Stimulated activated CD4-positive, alpha-beta T cell treated with anti-CD3 and anti-CD28 coated beads, Interleukin-2, amount 100 ng/mL, for 48 hours (primary cell): ENCODE results near the gene ATP1B3.
"Not testable (repeated sequence)": the region's sequence is repeated elsewhere in the genome, so short reads cannot be mapped to it uniquely, and the experiment has no call there.

Experiments
- DNase-seq, 2 donors: peaks; one replicate each; pipeline ENCODE4 v3.0.0-alpha.2; 2020

The ATP1B3 gene

GRCh38 chr3:141909986-141910385 is 33.5 kb downstream of the ATP1B3 start:
- not testable (repeated sequence) for DNase-seq

GRCh38 chr3:141913150-141913811 is 36.8 kb downstream of the ATP1B3 start:
- peak; percentile 32 to 39 for DNase-seq

DNA sequence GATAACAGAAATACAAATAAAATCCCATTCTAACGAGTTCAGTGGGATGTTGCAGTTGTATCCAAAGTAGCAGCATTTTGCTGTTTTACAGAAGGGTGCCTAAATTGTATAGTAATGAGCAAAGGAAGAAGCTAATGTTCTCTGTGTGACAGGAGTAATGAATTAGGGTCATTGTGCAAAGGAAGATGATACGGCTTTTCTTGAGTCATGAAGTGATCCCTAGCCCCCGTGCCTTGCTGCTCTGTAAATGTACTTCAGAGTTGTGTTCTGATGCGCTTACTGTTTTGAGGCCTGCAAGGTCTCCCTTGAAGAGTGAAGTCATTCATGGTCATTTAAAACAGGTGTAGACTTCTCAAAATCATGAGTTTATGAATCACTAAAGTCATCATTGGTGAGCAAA is 37.9 kb downstream of the ATP1B3 start:
- DNase-seq, result no peak

DNA sequence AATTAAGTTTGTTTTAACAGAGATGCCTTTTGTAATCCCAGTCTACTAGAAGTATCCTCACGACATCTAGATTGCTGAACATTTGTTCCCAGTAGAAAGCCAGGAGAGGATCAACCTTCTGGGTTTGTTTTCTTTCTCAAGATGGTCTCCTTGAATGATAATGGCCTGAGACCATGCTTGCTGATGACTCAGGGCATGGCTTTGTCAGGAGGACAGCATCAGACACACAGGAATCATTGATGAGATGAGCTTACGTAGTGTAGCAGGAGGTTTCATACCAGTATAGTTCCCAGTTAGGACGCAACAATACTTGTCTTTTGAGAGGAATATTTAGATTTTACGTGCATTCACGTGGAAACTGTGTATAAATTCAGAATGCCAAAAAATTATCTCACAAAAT is 38.6 kb downstream of the ATP1B3 start:
- DNase-seq, result no peak

DNA sequence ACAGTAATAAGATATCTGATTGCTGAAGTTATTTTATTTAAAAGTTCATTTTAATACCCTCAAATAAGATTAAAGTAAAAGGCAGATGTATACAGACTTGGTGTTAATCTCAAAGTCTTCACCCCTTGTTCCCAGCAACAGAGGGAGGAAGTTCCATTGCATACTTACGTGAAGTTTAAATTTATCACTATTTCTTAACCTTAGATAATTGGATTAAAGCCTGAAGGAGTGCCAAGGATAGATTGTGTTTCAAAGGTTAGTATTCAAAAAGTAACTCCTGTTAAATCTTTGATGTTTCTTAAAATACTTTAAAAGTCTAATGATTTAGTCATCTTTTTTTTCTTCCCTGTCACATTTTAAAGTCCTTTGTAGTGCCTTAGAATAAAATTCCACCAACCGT is 39.3 kb downstream of the ATP1B3 start:
- no peak for DNase-seq

DNA sequence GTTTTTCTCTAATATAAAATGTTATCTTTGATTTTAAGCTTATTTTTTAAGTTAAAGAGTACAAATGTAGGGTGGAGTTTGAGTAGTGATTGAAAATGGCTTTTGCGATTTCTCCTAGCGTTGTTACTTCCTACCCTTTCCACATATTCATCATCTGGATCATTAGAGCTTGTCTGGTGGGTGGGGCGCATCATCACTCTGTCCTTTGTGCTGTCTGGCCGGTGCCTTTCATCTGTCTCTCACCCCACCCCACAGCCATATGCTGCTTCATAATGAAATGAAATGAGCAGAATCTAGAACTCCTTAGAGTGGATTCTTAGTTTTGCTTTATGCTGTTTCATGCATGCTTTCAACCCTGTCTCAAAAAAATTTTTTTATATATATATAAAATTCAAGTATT is 44.3 kb downstream of the ATP1B3 start:
- DNase-seq, result no peak

DNA sequence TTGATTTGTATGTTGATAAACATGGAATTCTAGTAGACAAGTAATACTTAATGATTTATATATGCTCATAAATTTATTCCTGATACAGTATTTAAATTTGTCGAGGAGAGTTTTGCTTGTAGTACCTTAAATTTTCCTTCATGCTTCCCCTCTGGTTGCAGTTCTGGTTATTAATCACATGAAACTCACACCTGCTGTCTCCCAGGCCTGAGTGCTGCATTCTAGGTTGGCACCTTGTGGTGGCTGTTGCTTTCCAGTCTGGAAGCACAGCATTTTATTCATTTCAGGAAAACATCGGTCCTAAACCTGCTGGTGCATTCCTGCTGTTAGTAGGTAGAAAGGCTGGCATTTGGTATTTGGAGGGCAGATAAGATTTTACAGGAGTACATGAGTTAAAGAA is 44.9 kb downstream of the ATP1B3 start:
- DNase-seq, result no peak

DNA sequence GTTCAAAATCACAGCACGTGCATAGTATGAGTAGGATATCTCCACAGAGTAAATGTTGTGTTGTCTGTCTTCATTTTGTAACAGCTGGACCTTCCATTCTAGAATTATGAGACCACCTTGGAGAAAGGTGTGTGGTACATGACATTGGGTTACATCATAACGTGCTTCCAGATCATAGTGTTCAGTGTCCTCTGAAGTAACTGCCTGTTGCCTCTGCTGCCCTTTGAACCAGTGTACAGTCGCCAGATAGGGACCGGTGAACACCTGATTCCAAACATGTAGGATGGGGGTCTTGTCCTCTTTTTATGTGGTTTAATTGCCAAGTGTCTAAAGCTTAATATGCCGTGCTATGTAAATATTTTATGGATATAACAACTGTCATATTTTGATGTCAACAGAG is 49.2 kb downstream of the ATP1B3 start:
- DNase-seq, result not testable (repeated sequence)

DNA sequence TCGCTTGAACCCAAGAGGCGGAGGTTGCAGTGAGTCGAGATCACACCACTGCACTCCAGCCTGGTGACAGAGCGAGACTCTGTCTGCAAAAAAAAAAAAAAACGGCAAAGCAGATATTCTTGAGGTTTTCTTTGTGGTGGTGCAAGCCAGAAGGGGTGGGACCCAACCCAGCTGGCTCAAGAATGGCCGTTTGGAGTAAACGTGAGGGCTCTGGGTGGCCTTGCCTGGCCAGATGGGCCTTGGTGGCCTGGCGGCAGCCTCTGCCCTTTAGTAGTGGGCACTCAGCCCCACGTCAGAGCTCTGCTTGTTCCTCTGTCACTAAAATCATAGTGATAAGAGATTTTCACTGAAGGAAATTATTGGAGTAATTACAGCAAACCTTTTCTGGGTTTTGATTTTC is 50.5 kb downstream of the ATP1B3 start:
- DNase-seq, result no peak

- no peak for DNase-seq
These were observed 52.3 kb downstream of the ATP1B3 start for GRCh38 chr3:141928631-141929270.

DNA sequence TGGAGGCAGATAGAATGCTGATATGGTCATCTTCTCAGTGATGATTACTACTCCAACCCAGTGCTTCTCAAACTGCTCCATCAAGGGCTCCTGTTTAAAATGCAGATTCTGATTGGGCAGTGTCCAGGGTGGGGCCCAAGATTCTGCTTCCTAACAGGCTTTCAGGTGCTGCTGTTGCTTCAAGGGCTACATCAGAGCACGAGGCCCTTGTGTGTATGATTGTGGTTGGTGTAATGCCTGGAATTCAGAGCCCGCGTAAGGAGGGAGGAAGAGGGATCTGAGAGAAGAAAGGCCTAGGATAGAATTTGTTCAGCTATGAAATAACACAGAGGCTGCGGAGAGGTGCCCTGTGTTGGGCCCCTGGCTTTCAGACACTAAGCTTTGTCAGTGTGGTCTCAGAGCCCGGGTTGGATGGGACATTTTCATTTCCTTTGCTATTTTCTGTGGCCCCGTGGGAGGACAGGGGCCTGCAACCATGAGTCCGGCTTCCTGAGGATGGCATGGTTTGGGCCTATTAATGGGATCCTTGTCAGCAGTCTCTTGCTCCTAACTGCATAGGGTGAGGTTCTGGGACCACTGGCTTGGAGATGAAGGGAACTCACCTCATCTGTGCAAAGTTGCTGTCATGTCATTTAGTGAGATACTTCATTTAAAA is 53.0 kb downstream of the ATP1B3 start:
- DNase-seq, result no peak

DNA sequence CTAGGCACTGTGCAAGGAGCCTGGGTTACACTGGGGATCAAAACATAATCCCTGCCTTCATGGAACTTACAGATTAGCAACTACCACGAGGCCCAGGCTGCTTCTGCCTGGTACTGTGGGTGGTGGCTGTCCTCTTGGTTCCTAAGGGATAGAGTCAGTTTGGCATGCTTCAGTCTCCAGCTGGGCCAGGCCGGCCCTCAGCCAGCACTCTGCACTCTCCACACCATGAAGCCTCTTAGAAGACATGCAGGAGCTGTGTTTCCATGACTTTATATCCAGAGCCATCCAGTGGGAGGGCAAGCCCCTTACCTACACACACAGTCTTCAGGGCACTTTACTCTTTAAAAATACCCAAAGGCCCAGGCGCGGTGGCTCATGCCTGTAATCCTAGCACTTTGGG is 54.4 kb downstream of the ATP1B3 start:
- no peak for DNase-seq

GRCh38 chr3:141933421-141934300 is 57.2 kb downstream of the ATP1B3 start:
- DNase-seq, result no peak

GRCh38 chr3:141934354-141934753 is 57.9 kb downstream of the ATP1B3 start:
- no peak for DNase-seq

DNA sequence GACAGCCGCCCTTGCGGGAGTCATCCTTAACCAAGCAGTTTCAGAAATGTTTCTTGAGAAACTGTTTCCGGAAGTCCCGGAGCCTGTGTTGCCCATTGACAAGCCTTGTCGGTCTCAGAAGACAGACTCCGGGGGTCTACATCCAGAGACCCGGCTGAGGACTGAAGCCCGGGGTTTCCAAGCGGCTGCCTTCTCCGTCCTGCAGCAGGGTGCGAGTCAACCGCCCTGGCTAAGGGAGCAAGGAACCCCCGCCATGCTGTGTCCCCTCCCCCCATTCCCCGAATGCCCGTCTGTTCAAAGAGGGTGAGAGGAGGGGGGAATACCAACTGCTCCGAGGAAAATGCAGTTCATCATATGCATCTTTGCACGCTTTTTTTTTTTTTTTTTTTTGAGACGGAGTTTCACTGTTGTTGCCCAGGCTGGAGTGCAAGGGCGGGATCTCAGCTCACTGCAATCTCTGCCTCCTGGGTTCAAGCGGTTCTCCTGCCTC is 61.6 kb downstream of the ATP1B3 start:
- DNase-seq, result no peak

- DNase-seq, result no peak
These were observed 63.3 kb downstream of the ATP1B3 start for GRCh38 chr3:141939759-141940158.

- peak; percentile 39 to 52 for DNase-seq
These were observed 63.8 kb downstream of the ATP1B3 start for GRCh38 chr3:141940194-141940776.

- no peak for DNase-seq
These were observed 64.7 kb downstream of the ATP1B3 start for GRCh38 chr3:141941093-141941492.

DNA sequence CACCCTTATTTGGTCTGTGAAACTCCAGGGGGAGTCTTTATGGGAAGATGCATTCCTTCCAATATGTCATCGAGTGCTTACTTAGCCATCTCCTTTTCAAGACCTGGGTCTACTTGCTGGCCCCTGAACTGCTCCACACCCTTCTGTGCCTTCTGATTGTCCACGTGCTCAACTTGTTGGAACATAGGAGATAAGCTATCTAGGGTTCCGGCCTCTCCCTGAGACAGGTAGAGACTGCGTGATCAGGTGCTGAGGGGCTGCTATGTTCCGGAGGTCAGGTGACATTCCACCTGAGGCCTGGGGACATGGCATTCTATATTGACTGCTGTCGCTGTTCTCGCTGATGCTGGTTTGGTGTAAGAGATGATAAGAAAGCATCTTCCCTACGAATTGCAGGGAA is 65.6 kb downstream of the ATP1B3 start:
- DNase-seq, result no peak

GRCh38 chr3:141945726-141946485 is 69.5 kb downstream of the ATP1B3 start:
- no peak for DNase-seq

- no peak for DNase-seq
These were observed 73.0 kb downstream of the ATP1B3 start for GRCh38 chr3:141949399-141949798.

GRCh38 chr3:141949972-141950371 is 73.5 kb downstream of the ATP1B3 start:
- no peak for DNase-seq
